Mesendoderm (in vitro differentiated cells): ENCODE results near the gene MRC1.

Source experiments
- DNase-seq: peaks from one replicate; pipeline ENCODE4 v3.0.0; 2013
- H2AK5ac ChIP-seq: 2 replicates; pipeline ENCODE4 v1.6.1; 2013; ENCODE audit warnings: low read length, inconsistent platforms
- H2BK120ac ChIP-seq: 2 replicates; pipeline ENCODE4 v1.6.1; 2013; ENCODE audit warnings: low read depth, mild to moderate bottlenecking, low read length, moderate library complexity, mixed read lengths
- H2BK15ac ChIP-seq: replicated peaks from 2 replicates; pipeline ENCODE4 v1.6.1; 2013; ENCODE audit warnings: low read depth, mild to moderate bottlenecking, moderate library complexity
- H2BK5ac ChIP-seq: 2 replicates; pipeline ENCODE4 v1.6.1; 2013; ENCODE audit warnings: low read length, inconsistent platforms
- H3K18ac ChIP-seq: 2 replicates; pipeline ENCODE4 v1.6.1; 2013; ENCODE audit warnings: mild to moderate bottlenecking, low read length, mixed read lengths
- H3K23ac ChIP-seq: one replicate; pipeline ENCODE4 v1.6.1; 2013; ENCODE audit warnings: low read length
- H3K27ac ChIP-seq: 2 replicates; pipeline ENCODE4 v1.5.1; 2013; ENCODE audit warnings: low read depth, mild to moderate bottlenecking, inconsistent platforms, low read length, moderate library complexity
- H3K27me3 ChIP-seq: 2 replicates; pipeline ENCODE4 v1.6.1; 2013; ENCODE audit warnings: low read length, control low read depth, mild to moderate bottlenecking, inconsistent platforms; ENCODE audit not compliant: insufficient read depth, poor library complexity
- H3K36me3 ChIP-seq: 2 replicates; pipeline ENCODE4 v1.6.1; 2013; ENCODE audit warnings: low read length, inconsistent platforms; ENCODE audit not compliant: control insufficient read depth, insufficient read depth
- H3K4ac ChIP-seq: one replicate; pipeline ENCODE4 v1.6.1; 2013; ENCODE audit warnings: low read depth, mild to moderate bottlenecking, low read length, moderate library complexity
- H3K4me1 ChIP-seq: 2 replicates; pipeline ENCODE4 v1.6.1; 2013; ENCODE audit warnings: low read depth, low read length, inconsistent platforms; ENCODE audit not compliant: control insufficient read depth
- H3K4me2 ChIP-seq: 2 replicates; pipeline ENCODE4 v1.6.1; 2013; ENCODE audit warnings: low read length
- H3K4me3 ChIP-seq: 2 replicates; pipeline ENCODE4 v1.5.1; 2013; ENCODE audit warnings: mild to moderate bottlenecking, low read length
- H3K56ac ChIP-seq: one replicate; pipeline ENCODE4 v1.6.1; 2013; ENCODE audit warnings: low read length
- H3K79me1 ChIP-seq: 2 replicates; pipeline ENCODE4 v1.6.1; 2013; ENCODE audit warnings: low read length, inconsistent platforms
- H3K79me2 ChIP-seq: 2 replicates; pipeline ENCODE4 v1.6.1; 2013; ENCODE audit warnings: mild to moderate bottlenecking, low read length; ENCODE audit not compliant: control insufficient read depth, insufficient read depth
- H3K9ac ChIP-seq: 2 replicates; pipeline ENCODE4 v1.6.1; 2013; ENCODE audit warnings: low read length, inconsistent platforms
- H4K5ac ChIP-seq: one replicate; pipeline ENCODE4 v1.6.1; 2013; ENCODE audit warnings: low read length
- H4K8ac ChIP-seq: one replicate; pipeline ENCODE4 v1.6.1; 2013; ENCODE audit warnings: low read depth, mild to moderate bottlenecking, control low read depth, low read length, moderate library complexity
- WGBS: extraction: QIAGEN DNeasy Blood & Tissue Kit; methylation state at CpG from one replicate; pipeline ENCODE4 v1.1.7; 2013; ENCODE audit warnings: low lambda C conversion rate, missing lambda C conversion rate; ENCODE audit not compliant: insufficient coverage; ENCODE audit errors: extremely low coverage; 5-methylcytosine and 5-hydroxymethylcytosine counted together

MRC1 gene

GRCh38 chr10:17833656-17834055, 24.5 kb downstream of the MRC1 start:
- no peak overlapping the region for H2BK5ac ChIP-seq
- H3K18ac ChIP-seq = peak overlapping the region; percentile 24
- no peak overlapping the region for H3K4me3 ChIP-seq
- H3K23ac ChIP-seq = no peak overlapping the region
- H2BK120ac ChIP-seq = no peak overlapping the region
- H4K8ac ChIP-seq = no peak overlapping the region
- no peak overlapping the region for H3K27ac ChIP-seq
- H3K79me2 ChIP-seq = no peaks in the 10 kb centered on the region
- H3K4me1 ChIP-seq = peaks cover 3% of the 10 kb centered on the region
- H4K5ac ChIP-seq = no peak overlapping the region
- no peak overlapping the region for H3K56ac ChIP-seq
- H3K4ac ChIP-seq = peak overlapping the region; percentile 16
- DNase-seq = no peak
- WGBS = no CpG with 5 or more reads among the region's 6 CpGs
- no peak overlapping the region for H3K9ac ChIP-seq
- H3K36me3 ChIP-seq = no peaks in the 10 kb centered on the region
- no peak overlapping the region for H2BK15ac ChIP-seq
- H3K27me3 ChIP-seq = no peaks in the 10 kb centered on the region
- H3K4me2 ChIP-seq = no peak overlapping the region
- H3K79me1 ChIP-seq = no peaks in the 10 kb centered on the region
- no peak overlapping the region for H2AK5ac ChIP-seq

GRCh38 chr10:17835688-17836087, 26.5 kb downstream of the MRC1 start:
- H3K36me3 ChIP-seq = no peaks in the 10 kb centered on the region
- H2BK5ac ChIP-seq = peak overlapping the region; percentile 34
- H3K4me1 ChIP-seq = peaks cover 3% of the 10 kb centered on the region
- peak overlapping the region; percentile 75 for H3K18ac ChIP-seq
- H3K9ac ChIP-seq = no peak overlapping the region
- H2BK15ac ChIP-seq = peak overlapping the region; percentile 61
- peak; percentile 98 for DNase-seq
- H3K23ac ChIP-seq = no peak overlapping the region
- WGBS = no CpG with 5 or more reads among the region's 1 CpG
- H3K56ac ChIP-seq = peak overlapping the region; percentile 35
- H3K4ac ChIP-seq = no peak overlapping the region
- no peak overlapping the region for H3K4me2 ChIP-seq
- H2AK5ac ChIP-seq = no peak overlapping the region
- no peak overlapping the region for H3K4me3 ChIP-seq
- no peak overlapping the region for H4K8ac ChIP-seq
- no peaks in the 10 kb centered on the region for H3K79me1 ChIP-seq
- peak overlapping the region; percentile 5 for H3K27ac ChIP-seq
- no peaks in the 10 kb centered on the region for H3K79me2 ChIP-seq
- H3K27me3 ChIP-seq = no peaks in the 10 kb centered on the region
- H4K5ac ChIP-seq = no peak overlapping the region
- peak overlapping the region; percentile 64 for H2BK120ac ChIP-seq

GRCh38 chr10:17836942-17837341, 27.8 kb downstream of the MRC1 start:
- H3K4me3 ChIP-seq = no peak overlapping the region
- H3K4me2 ChIP-seq = no peak overlapping the region
- no peak overlapping the region for H4K8ac ChIP-seq
- no peak overlapping the region for H2BK15ac ChIP-seq
- no peaks in the 10 kb centered on the region for H3K27me3 ChIP-seq
- no CpG with 5 or more reads among the region's 8 CpGs for WGBS
- peaks cover 3% of the 10 kb centered on the region for H3K4me1 ChIP-seq
- no peaks in the 10 kb centered on the region for H3K79me2 ChIP-seq
- no peak overlapping the region for H2AK5ac ChIP-seq
- no peak overlapping the region for H3K56ac ChIP-seq
- H3K23ac ChIP-seq = no peak overlapping the region
- H3K4ac ChIP-seq = no peak overlapping the region
- no peak overlapping the region for H4K5ac ChIP-seq
- peak; percentile 97 for DNase-seq
- no peaks in the 10 kb centered on the region for H3K36me3 ChIP-seq
- no peak overlapping the region for H3K18ac ChIP-seq
- no peak overlapping the region for H3K9ac ChIP-seq
- no peak overlapping the region for H3K27ac ChIP-seq
- no peaks in the 10 kb centered on the region for H3K79me1 ChIP-seq
- H2BK120ac ChIP-seq = no peak overlapping the region
- H2BK5ac ChIP-seq = no peak overlapping the region

GRCh38 chr10:17838080-17838648, 29.0 kb downstream of the MRC1 start:
- Histone ChIP-seq H3K36me3 (no peaks in the 10 kb centered on the region), H3K4me2 (no peak overlapping the region), H3K27me3 (no peaks in the 10 kb centered on the region), H3K79me2 (no peaks in the 10 kb centered on the region), H3K18ac (peak overlapping the region; percentile 96), H2BK5ac (peak overlapping the region; percentile 88), H3K4me1 (peaks cover 3% of the 10 kb centered on the region), H2BK15ac (no peak overlapping the region), H2AK5ac (peak overlapping the region; percentile 60), H3K4ac (peak overlapping the region; percentile 81), H3K23ac (no peak overlapping the region), H2BK120ac (peak overlapping the region; percentile 94), H4K5ac (no peak overlapping the region), H3K27ac (peak overlapping the region; percentile 73), H3K79me1 (no peaks in the 10 kb centered on the region), H3K4me3 (no peak overlapping the region), H3K56ac (peak overlapping the region; percentile 62), H3K9ac (no peak overlapping the region), H4K8ac (peak overlapping the region; percentile 56)
- DNase-seq = no peak
- WGBS = no CpG with 5 or more reads among the region's 9 CpGs

- Histone ChIP-seq H3K56ac (no peak overlapping the region), H3K9ac (no peak overlapping the region), H3K27ac (no peak overlapping the region), H2BK15ac (no peak overlapping the region), H3K79me1 (no peaks in the 10 kb centered on the region), H3K79me2 (no peaks in the 10 kb centered on the region), H3K36me3 (no peaks in the 10 kb centered on the region), H3K23ac (no peak overlapping the region), H2BK120ac (no peak overlapping the region), H4K5ac (no peak overlapping the region), H3K18ac (no peak overlapping the region), H3K4me1 (peaks cover 1% of the 10 kb centered on the region), H3K4ac (no peak overlapping the region), H3K4me3 (no peak overlapping the region), H2AK5ac (no peak overlapping the region), H3K27me3 (no peaks in the 10 kb centered on the region), H2BK5ac (no peak overlapping the region), H4K8ac (no peak overlapping the region), H3K4me2 (no peak overlapping the region)
- no CpG with 5 or more reads among the region's 1 CpG for WGBS
- no peak for DNase-seq
Measured at GRCh38 chr10:17841050-17841449, 31.9 kb downstream of the MRC1 start.

GRCh38 chr10:17842641-17843040, 33.5 kb downstream of the MRC1 start:
- no peak for DNase-seq
- no peak overlapping the region for H3K4ac ChIP-seq
- H3K18ac ChIP-seq = no peak overlapping the region
- H3K27me3 ChIP-seq = no peaks in the 10 kb centered on the region
- no CpG with 5 or more reads among the region's 5 CpGs for WGBS
- H3K79me1 ChIP-seq = no peaks in the 10 kb centered on the region
- H2BK5ac ChIP-seq = no peak overlapping the region
- H3K4me2 ChIP-seq = no peak overlapping the region
- no peak overlapping the region for H2BK15ac ChIP-seq
- H3K23ac ChIP-seq = no peak overlapping the region
- H4K8ac ChIP-seq = no peak overlapping the region
- no peak overlapping the region for H3K9ac ChIP-seq
- no peak overlapping the region for H2BK120ac ChIP-seq
- no peak overlapping the region for H3K56ac ChIP-seq
- no peak overlapping the region for H3K27ac ChIP-seq
- no peak overlapping the region for H2AK5ac ChIP-seq
- no peaks in the 10 kb centered on the region for H3K79me2 ChIP-seq
- H4K5ac ChIP-seq = no peak overlapping the region
- H3K4me1 ChIP-seq = no peaks in the 10 kb centered on the region
- H3K36me3 ChIP-seq = no peaks in the 10 kb centered on the region
- no peak overlapping the region for H3K4me3 ChIP-seq
